KOPT-K1 (cell line): ENCODE results near the gene DUSP15.
"Not testable (repeated sequence)": the region's sequence is repeated elsewhere in the genome, so short reads cannot be mapped to it uniquely, and the experiment has no call there.

Experiments used
- H3K27ac ChIP-seq: fragments of 200-600 bp; sonication (generic); 2 replicates; pipeline ENCODE4 v1.5.1; 2016; ENCODE audit warnings: antibody characterized with exemption, mild to moderate bottlenecking, low read depth, low read length; ENCODE audit not compliant: poor library complexity, severe bottlenecking
- H3K36me3 ChIP-seq: fragments of 200-600 bp; sonication (generic); 2 replicates; pipeline ENCODE4 v1.5.1; 2017; ENCODE audit warnings: antibody characterized with exemption, mild to moderate bottlenecking, low read length, moderate library complexity; ENCODE audit not compliant: insufficient read depth
- H3K9me3 ChIP-seq: fragments of 200-600 bp; sonication (generic); 2 replicates; pipeline ENCODE4 v1.5.1; 2017; ENCODE audit warnings: antibody characterized with exemption, low read length, mild to moderate bottlenecking; ENCODE audit not compliant: insufficient read depth, poor library complexity, severe bottlenecking

DUSP15 gene

DNA sequence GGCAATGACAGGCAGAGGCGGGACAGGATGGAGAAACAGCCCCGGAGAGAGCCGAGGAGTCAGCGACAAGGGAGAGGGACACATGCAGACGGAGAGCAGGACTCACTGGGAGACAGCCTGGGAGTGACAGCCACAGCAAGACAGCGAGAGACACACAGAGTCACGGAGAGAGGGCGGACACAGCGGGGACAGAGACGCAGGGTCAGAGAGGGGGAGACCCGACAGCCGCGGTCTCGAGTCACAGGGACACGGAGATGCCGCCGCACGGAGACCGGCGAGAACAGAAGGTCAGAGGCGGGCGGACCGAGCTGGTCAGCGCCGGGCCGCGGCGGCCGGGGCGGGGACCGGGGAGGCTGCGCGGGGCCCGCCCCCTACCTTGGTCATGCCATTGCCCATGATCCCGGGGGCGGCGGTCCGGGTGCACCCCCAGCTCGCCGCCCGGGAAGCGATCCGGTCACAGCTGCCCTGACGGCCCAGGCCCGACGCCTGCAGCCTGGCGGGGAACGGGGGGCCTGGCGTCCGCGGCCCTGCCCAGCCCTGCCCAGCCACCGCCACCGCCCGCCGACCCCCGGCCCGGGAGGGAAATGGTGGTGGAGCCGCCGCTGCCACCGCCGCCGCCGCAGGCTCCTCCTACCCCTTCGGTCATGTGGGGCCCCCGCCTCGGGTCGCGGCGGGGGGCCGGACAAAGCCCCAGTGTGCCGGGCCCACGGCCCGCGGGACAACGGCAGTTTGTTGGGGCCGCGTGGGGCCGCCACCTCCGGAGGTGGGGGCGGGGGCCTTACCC, at the start of gene DUSP15, which contains the start of gene TTLL9:
DUSP15 (minus strand) TSS at position 586 of the 784 bp plus-strand sequence; CDS start at position 396, 190 bp downstream.
TTLL9 (plus strand) TSS at position 693 of the 784 bp plus-strand sequence. CDS start 493 bp downstream, outside the sequence.
- Histone ChIP-seq H3K9me3 (no peaks in the 10 kb centered on the region), H3K27ac (no peak within 1 kb of the TSS), H3K36me3 (no peaks in the 10 kb centered on the region)

DNA sequence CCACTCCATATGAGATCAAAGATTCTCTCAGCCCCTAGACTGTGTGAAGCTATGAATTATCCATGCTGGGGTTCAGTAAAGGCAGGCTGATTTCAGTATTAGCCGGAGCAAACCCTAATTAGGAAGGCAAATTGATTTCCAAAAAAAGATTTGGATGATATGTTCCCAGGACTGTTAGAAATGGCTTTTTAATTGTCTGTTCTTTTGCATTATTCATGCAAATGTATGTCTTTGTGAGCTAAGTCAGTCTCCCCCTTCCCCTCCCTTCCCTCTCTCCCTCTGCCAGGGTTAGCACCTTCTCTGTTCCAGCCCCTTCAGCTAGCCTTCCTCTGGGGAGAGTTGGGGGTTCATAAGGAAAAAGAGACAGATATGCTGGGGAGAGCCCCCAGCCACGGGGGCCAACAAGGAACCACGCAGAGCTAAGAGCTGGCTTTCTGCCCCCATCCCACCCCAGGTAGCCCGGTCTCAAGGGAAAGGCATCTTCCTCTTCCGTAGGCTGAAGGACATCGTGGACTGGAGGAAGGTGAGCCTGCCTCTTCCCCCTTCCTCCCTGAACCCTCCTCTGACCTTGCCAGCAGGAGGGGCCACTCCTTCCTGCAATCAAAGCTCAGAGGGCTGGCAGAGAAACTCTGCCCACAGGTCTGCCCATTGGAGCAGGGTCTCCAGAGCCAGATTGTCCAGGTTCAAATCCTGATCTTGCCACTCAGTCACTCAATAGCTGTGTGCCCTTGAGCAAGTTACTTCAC, 49.3 kb upstream of the DUSP15 start:
- no peaks in the 10 kb centered on the region for H3K36me3 ChIP-seq
- no peak overlapping the region for H3K27ac ChIP-seq
- H3K9me3 ChIP-seq: no peaks in the 10 kb centered on the region

- no peak overlapping the region for H3K27ac ChIP-seq
- no peaks in the 10 kb centered on the region for H3K36me3 ChIP-seq
- no peaks in the 10 kb centered on the region for H3K9me3 ChIP-seq
Measured at GRCh38 chr20:31918466-31919105, 48.3 kb upstream of the DUSP15 start.

DNA sequence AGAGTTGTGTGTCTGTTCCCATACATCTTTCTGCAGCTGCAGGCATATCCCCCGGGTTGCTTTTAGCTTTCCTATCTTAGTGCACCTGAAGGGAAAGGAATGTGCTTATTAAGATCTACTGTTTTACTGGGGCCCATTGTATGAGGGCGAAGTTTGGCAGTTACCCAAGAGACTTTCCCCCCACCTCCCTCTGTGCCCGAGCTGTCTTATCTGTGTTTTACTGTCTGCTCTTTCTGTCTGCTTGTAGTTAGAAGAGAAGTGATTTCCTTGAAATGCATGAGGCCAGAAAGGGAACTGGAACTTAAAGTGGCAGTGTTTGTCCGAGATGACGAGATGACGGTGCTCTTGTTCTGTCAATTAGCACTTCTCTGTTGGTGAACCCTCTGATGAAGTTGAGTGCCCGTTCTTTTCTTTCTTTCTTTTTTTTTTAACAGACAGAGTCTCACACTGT, 47.7 kb upstream of the DUSP15 start:
- H3K27ac ChIP-seq, H3K9me3 ChIP-seq: not testable (repeated sequence)

DNA sequence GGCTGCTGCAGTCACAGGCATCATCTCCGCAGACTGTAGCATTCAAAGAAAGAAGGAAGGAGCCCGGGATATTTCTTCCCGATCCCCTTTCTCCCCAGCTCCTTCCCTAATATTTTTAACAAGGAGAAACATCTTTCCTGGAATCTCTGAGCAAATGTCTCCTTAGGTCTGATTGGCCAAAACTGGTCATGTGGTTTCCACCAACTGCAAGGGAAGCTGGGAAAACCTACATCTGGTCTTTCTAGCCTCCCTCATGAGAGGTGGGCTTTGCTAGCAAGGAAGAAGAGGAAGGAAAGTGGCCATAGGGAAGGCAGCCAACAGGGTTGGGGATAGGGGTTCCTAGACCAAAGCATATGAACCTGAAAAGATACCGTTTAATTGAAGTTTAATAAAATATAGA, 46.4 kb upstream of the DUSP15 start:
- H3K9me3 ChIP-seq: no peaks in the 10 kb centered on the region
- no peaks in the 10 kb centered on the region for H3K36me3 ChIP-seq
- H3K27ac ChIP-seq: no peak overlapping the region

More for the DNA sequence above, 47.7 kb upstream of the DUSP15 start:
- not testable (repeated sequence) for H3K36me3 ChIP-seq

DNA sequence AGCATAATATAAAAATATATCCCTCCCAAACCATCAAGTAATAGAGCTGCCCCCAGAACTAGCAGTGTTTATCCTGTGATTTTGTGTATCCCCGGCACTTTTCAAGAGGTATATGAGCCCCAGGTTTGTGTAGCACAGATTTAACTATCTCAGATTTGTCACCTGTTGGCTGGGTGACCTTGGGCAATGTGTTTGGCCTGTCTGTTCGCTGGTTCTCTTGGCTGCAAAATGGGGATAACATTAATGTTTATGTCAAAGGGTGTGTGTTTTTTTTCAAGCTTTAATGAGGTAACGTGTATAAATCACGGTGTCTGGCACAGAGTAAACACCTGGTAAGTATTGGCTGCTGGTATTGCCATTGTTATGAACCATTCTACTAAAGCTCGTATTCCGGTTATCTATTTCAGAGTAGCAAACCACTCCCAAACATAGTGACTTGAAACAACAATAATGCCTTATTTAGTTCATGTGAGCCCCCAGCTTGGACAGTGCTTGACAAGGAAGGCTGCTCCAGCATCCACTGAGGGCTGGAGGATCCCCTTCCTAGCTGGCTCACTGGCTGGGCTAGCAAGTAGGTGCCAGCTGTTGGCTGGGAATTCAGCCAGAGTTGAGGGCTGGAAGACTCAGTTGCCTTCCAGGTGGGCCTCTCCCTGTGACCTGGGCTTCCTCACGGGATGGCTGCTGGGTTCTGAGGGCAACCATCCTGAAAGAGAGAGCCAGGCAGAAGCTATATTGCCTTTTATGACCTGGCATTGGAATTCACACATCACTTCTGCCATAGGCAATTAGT, 45.4 kb upstream of the DUSP15 start:
- no peaks in the 10 kb centered on the region for H3K36me3 ChIP-seq
- no peak overlapping the region for H3K27ac ChIP-seq
- H3K9me3 ChIP-seq: no peaks in the 10 kb centered on the region

DNA sequence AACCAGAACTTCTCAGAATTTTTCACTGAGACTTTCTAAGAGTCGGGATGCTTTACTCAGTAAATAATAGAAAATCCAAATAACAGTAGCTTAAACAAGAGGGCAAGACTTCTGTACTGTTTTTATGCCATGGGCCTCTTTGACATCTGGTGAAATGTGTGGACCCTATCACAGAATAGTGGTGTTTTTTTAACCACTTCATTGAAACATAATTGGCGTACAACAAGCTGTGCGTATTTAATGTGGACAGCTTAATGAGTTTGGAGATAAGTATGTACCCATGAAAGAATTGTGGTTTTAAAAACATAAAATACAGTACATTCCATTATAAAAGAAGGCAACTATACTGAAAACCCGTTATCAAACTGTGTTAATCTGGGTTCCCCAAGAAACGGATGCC, 43.8 kb upstream of the DUSP15 start:
- Histone ChIP-seq H3K27ac (no peak overlapping the region), H3K9me3 (no peaks in the 10 kb centered on the region), H3K36me3 (no peaks in the 10 kb centered on the region)

DNA sequence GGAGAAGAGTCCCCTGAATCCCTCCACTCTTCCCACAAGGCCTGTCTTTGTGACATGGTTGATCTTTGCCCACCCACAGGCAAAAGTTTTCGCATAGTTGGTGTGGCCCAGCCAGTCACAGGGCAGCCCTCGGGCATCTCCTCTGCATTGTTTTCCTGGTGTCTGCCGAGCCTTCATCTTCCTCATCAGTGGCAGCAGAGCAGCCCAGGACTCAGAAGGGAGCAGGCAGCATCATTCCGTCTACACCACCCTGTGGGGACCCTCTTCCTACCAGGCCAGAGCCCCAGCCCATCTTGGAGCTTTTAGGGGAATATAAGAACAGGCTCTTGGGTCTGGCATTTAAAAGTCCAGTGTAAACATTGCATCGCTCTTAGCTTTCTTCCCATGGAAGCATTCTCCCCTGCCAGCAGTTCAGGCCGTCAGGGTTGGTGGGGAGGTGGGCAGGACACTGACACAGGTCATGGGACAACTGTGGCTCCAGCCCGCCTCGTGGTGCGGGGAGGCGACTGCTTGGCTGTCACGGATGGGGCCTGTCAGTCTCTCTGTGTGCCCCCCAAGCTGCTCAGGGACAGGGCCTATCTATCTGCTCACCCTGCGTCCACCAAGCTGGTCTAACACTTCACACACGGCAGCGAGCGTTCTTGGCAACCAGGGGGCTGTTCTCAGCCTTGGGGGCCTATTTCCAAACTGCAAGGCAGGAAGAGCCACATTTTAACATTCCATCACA, 43.3 kb upstream of the DUSP15 start:
- H3K27ac ChIP-seq: no peak overlapping the region
- no peaks in the 10 kb centered on the region for H3K36me3 ChIP-seq

DNA sequence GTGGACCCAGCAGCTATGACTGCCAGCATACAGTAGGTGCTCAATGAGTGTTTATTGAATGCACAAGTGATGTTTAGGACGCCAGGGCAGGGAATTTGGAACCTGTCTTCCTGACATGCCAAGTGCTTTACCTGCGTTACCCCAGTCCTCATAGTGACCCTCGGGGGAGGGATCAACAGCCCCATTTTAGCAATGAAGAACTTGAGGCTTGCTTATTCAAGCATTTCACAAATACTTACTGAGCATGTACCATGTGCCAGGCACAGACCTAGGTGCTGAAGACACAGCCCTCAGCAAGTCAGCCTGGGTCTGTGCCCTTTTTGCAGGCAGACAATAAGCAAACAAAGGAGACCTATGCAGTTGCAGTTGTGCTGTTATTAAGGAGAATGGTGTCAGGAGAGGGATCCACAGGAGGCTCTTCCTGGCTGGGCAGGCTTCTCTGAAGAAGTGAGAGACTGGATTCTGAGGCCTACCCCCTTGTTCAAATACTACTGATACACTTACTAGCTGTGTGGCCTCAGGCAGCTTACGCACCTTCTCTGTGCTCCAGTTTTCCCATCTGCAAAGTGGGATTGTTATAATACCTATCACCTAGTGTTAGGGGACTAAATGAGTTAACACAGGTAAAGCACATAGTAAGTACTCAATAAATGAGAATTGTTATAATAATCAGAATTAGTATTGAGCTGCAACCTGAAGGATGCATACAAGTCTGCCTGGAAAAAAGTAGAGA, 39.9 kb upstream of the DUSP15 start:
- H3K9me3 ChIP-seq: no peaks in the 10 kb centered on the region
- H3K27ac ChIP-seq: no peak overlapping the region
- no peaks in the 10 kb centered on the region for H3K36me3 ChIP-seq

More for the DNA sequence above, 43.3 kb upstream of the DUSP15 start:
- no peaks in the 10 kb centered on the region for H3K9me3 ChIP-seq

DNA sequence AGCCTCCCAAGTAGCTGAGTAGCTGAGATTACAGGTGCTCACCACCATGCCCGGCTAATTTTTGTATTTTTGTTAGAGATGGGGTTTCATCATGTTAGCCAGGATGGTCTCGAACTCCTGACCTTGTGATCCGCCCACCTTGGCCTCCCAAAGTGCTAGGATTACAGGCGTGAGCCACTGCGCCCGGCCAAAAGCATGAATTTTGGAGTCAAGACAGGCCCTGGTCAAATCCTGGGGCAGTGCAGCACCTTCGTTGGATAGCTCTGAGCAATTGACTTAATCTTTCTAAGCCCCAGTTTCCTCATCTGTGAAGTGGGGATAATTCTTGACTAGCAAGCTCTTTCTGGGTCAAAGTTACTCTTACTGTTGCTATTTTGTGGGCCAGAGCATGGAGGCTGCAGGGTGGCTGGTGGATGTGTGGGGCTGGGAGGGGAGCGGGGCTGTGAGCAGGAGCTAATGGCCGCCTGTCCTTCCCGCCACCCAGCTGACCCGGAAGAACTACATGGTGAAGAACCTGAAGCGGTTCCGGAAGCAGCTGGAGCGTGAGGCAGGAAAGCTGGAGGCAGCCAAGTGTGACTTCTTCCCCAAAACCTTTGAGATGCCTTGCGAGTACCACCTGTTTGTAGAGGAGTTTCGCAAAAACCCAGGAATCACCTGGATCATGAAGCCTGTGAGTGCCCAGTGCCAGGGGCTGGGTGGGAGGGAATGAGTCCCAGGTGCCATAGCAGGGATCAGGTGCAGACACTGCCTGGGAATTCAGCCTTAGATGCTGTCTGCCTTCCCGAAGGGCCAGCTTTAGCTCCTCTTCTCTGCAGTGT, 39.1 kb upstream of the DUSP15 start:
- Histone ChIP-seq H3K36me3 (no peaks in the 10 kb centered on the region), H3K27ac (no peak overlapping the region), H3K9me3 (no peaks in the 10 kb centered on the region)

GRCh38 chr20:31908424-31908823, 38.1 kb upstream of the DUSP15 start:
- Histone ChIP-seq H3K36me3 (no peaks in the 10 kb centered on the region), H3K9me3 (no peaks in the 10 kb centered on the region), H3K27ac (no peak overlapping the region)

DNA sequence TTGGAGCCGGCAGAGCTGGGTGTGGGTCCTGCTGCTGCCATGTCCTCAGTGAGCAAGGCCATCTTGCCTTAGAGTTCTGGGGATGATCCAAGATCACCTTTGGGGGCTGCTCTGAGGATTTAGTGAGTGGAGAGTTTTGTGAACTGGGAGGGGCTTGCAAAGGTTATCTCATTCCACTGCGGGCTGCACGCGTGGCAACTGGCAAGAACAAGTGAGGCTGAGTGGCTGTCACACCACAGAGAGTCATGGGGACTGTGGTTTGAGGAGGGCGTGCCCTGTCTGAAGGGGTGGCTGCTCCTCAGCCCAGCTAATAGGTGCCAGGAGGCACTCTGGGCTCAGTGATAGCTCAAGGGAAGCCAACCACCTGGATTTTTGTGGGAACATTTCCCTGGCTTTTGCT, 37.7 kb upstream of the DUSP15 start:
- Histone ChIP-seq H3K27ac (no peak overlapping the region), H3K9me3 (no peaks in the 10 kb centered on the region)

DNA sequence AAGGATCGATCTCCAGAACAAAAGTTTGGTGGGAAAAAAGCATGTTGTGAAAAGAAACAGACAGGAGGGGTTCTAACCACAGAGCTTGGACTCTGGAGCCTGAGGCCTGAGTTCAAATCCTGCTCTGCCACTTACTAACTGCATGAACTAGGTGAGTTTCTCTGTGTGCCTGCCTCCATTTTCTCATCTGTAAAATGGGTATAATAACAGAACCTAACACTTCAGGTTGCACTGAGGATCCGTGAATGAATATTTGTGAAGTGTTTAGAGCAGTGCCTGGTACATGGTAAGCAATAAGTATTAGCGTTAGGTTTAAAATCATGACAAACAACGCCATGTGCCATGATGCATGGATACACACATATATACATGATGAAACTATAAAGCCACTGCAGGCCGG, 36.7 kb upstream of the DUSP15 start:
- H3K36me3 ChIP-seq: no peaks in the 10 kb centered on the region
- H3K27ac ChIP-seq: no peak overlapping the region
- no peaks in the 10 kb centered on the region for H3K9me3 ChIP-seq

More for the DNA sequence above, 37.7 kb upstream of the DUSP15 start:
- H3K36me3 ChIP-seq: no peaks in the 10 kb centered on the region
